SH-SY5Y (cell line): ENCODE results near the gene OR10A3.

Source experiments
- GATA2 ChIP-seq: IDR thresholded peaks from 2 replicates; pipeline ENCODE4 v1.6.1; 2011; ENCODE audit warnings: mild to moderate bottlenecking, low read depth, low read length
- GATA3 ChIP-seq: IDR thresholded peaks from 2 replicates; pipeline ENCODE4 v1.6.1; 2011; ENCODE audit warnings: low read depth, mild to moderate bottlenecking, low read length, moderate library complexity

- TF ChIP-seq GATA3 = no peak
- no peak for TF ChIP-seq GATA2
These were observed 45.3 kb downstream of the OR10A3 start for GRCh38 chr11:7896009-7896785.
